Left ventricle myocardium inferior (tissue), 1 donor: ENCODE results near the gene LINGO4. TPM values are rescaled to one million over a fixed set of nuclear protein-coding genes. Genes with fewer than 3 reads are reported as not detected.

Experiments
- DNase-seq: peaks from one replicate; pipeline ENCODE4 v3.0.0-alpha.2; 2020
- H3K27ac ChIP-seq: fragments of 200-600 bp; replicated peaks from 2 replicates; pipeline ENCODE4 v1.8.0; 2021
- H3K27me3 ChIP-seq: fragments of 200-600 bp; 2 replicates; pipeline ENCODE4 v1.8.0; 2021; ENCODE audit warnings: low read depth
- H3K36me3 ChIP-seq: fragments of 200-600 bp; 2 replicates; pipeline ENCODE4 v1.8.0; 2021
- H3K4me1 ChIP-seq: fragments of 200-600 bp; 2 replicates; pipeline ENCODE4 v1.8.0; 2021
- H3K4me3 ChIP-seq: fragments of 200-600 bp; 2 replicates; pipeline ENCODE4 v1.8.0; 2021; ENCODE audit warnings: mild to moderate bottlenecking, moderate library complexity
- H3K9me3 ChIP-seq: fragments of 200-600 bp; replicated peaks from 2 replicates; pipeline ENCODE4 v1.8.0; 2021
- intact Hi-C: fragments of 100-400 bp; cut with micrococcal nuclease; formaldehyde crosslinking; loops from one replicate; pipeline ENCODE4 v1.11.0; 2022
- total RNA-seq: library from RNA; stranded (reverse); fragmentation: NEBNext Ultra II Directional; extraction: Animal tissue kit (Norgen Biotek cat#: 25700); gene quantifications from one replicate; pipeline ENCODE4 v1.2.1, GENCODE V29; 2021
- TF ChIP-seq, protein P1 (sequence below): fragments of 200-600 bp; IDR thresholded peaks from 2 replicates; pipeline ENCODE4 v1.8.0; 2021; ENCODE audit warnings: antibody characterized with exemption, mild to moderate bottlenecking, borderline replicate concordance
- donor health status: DM: no; HTN: yes; CAD: no; lungs with severe emphysema.

The LINGO4 gene
- total RNA-seq, 1 donor from 2014 or later = 0.77 TPM

DNA sequence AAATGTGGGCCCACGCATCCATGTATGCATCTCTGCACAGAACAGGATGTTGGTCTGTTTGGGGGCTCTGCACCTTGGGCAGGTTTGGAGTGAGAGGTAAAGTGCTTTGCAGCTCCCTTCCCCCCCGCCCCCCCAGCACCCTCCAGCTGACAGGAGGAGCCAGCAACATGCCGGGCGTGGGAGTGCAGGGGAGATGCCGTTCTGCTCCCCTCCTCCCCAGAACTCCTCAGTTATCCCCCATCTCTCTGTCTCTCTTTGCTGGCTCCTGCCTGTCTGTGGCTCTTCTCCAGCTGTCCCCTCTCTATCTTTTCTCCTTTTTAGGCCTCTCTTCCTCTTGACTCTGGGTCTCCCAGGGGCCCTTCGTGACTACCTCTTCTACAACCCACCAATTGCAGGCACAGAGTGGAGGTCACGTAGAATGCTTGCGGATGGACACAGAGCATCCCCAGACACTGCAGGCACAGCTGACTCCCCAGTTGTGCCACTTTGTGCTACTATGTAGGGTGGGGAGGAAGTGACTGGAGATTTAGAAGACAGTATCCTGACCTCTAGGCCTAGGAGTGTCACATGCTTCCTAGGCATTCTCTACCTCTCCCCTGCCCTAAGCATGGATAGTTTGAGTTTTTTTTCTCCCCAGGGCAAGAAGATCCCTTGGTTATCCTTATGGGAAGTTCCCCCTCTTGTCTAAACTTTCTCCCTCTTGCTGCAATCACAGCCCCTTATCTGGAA, 28.1 kb upstream of the LINGO4 start:
- TF ChIP-seq, protein P1, sequence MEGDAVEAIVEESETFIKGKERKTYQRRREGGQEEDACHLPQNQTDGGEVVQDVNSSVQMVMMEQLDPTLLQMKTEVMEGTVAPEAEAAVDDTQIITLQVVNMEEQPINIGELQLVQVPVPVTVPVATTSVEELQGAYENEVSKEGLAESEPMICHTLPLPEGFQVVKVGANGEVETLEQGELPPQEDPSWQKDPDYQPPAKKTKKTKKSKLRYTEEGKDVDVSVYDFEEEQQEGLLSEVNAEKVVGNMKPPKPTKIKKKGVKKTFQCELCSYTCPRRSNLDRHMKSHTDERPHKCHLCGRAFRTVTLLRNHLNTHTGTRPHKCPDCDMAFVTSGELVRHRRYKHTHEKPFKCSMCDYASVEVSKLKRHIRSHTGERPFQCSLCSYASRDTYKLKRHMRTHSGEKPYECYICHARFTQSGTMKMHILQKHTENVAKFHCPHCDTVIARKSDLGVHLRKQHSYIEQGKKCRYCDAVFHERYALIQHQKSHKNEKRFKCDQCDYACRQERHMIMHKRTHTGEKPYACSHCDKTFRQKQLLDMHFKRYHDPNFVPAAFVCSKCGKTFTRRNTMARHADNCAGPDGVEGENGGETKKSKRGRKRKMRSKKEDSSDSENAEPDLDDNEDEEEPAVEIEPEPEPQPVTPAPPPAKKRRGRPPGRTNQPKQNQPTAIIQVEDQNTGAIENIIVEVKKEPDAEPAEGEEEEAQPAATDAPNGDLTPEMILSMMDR = no peak
- Histone ChIP-seq H3K27me3 (peaks cover 17% of the 10 kb centered on the region), H3K9me3 (no peaks in the 10 kb centered on the region), H3K36me3 (no peaks in the 10 kb centered on the region), H3K4me3 (no peak overlapping the region), H3K4me1 (peaks cover 43% of the 10 kb centered on the region), H3K27ac (peak overlapping the region; percentile 69)
- intact Hi-C loops = no loop called here
- DNase-seq = no peak

- TF ChIP-seq, protein P1 = no peak
- intact Hi-C loops = no loop called here
- no peaks in the 10 kb centered on the region for H3K9me3 ChIP-seq
- H3K36me3 ChIP-seq = no peaks in the 10 kb centered on the region
- peaks cover 40% of the 10 kb centered on the region for H3K4me1 ChIP-seq
- peak; percentile 84 for DNase-seq
- peak overlapping the region; percentile 69 for H3K27ac ChIP-seq
- peaks cover 8% of the 10 kb centered on the region for H3K27me3 ChIP-seq
- H3K4me3 ChIP-seq = no peak overlapping the region
These were observed 27.2 kb upstream of the LINGO4 start for GRCh38 chr1:151832318-151832980.

DNA sequence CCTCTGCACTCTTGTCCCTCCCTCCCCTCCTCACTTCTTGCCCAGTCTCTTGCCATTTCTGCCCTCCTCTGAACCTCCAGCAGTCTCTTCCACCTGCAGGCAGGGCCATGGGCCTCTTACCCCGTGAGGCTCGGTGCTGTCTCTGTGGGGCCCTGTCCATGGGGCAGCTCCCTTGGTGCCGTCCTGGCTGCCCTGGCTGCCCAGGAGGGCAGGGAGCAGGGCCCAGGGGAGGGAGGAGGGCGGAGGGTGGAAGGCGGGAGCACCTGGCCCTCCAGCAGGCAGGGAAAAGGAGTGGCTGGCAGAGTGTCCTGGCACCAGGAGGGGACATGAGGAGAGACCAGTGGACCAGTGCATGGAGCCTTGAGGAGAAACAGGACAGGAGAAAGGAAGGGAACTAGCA, 26.4 kb upstream of the LINGO4 start, which contains the start of gene RORC:
Gene RORC, minus strand, starts transcription at position 198 of the 400 bp plus-strand sequence. Its CDS starts 38 bp downstream, at position 160.
- Histone ChIP-seq H3K4me1 (peaks cover 40% of the 10 kb centered on the region), H3K36me3 (no peaks in the 10 kb centered on the region), H3K27ac (peak within 1 kb of the TSS; percentile 69), H3K4me3 (peak within 1 kb of the TSS; percentile 65), H3K27me3 (no peaks in the 10 kb centered on the region), H3K9me3 (no peaks in the 10 kb centered on the region)
- TF ChIP-seq, protein P1 = no peak
- intact Hi-C loops = no loop called here
- peak; percentile 54 for DNase-seq

DNA sequence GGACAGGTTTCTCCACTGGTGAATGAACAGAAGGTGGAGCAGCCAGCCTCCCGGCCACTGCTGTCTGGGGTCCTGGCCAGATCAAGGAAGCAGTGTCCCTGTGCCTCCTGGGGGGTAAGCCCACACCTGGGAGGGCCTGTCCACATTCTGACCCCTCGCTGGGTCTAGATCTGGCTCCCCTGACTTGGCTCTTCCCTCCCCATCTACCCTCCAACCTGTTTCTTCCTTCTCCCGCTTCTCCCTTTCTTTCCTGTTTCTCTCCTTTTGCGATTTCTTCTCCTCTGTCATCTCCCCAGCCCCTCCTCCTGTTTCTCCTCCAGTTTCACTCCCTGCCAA, 26.0 kb upstream of the LINGO4 start:
- Histone ChIP-seq H3K9me3 (no peaks in the 10 kb centered on the region), H3K4me1 (peaks cover 43% of the 10 kb centered on the region), H3K27ac (peak overlapping the region; percentile 69), H3K27me3 (no peaks in the 10 kb centered on the region), H3K4me3 (peak overlapping the region; percentile 65), H3K36me3 (no peaks in the 10 kb centered on the region)
- TF ChIP-seq, protein P1 = no peak
- DNase-seq = no peak
- intact Hi-C loops = no loop called here

DNA sequence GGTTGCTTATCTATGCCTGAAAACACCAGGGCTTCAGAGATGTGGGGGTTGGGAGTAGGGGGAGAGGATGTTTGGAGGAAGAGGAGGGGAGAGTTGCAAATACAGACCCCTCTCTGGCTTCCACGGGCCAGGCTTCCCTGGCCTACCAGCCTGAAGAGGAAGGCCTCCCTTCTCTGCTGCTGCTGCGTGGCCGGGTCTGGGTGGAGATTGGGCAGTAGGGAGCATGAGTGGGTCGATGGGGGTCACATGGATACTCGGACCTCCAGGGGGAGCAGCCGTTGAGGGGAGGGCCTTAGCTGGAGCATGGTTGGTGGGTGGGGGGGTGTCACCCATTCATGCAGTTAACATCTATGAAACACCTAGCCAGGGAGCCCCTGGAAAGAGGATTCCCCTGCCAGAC, 24.8 kb upstream of the LINGO4 start:
- no peak for DNase-seq
- Histone ChIP-seq H3K27me3 (no peaks in the 10 kb centered on the region), H3K4me1 (peaks cover 52% of the 10 kb centered on the region), H3K9me3 (no peaks in the 10 kb centered on the region), H3K27ac (no peak overlapping the region), H3K4me3 (no peak overlapping the region), H3K36me3 (no peaks in the 10 kb centered on the region)
- intact Hi-C loops = no loop called here
- TF ChIP-seq, protein P1 = no peak
